ENCODE results near the gene CYP3A4. TPM values are rescaled to one million over a fixed set of nuclear protein-coding genes. Genes with fewer than 3 reads are reported as not detected.

The CYP3A4 gene
- total and polyA plus RNA-seq, 9 of the 15 experiments (the other 6 are each of a cell fraction or from before 2014, with no cell fraction given), result 0.07 to 0.08 TPM; not detected in 7

- Histone ChIP-seq H3K79me2 (ENCODE audit: control insufficient read depth, insufficient read depth, low read length) (no peaks in the 10 kb centered on the region), H3K9me3 (replicated peaks; ENCODE audit: control insufficient read depth, insufficient read depth, low read depth, low read length) (no peaks in the 10 kb centered on the region), H3K27me3 (ENCODE audit: control insufficient read depth in 2 of 2, insufficient read depth in 2 of 2, low read length in 2 of 2) (no peaks in the 10 kb centered on the region), H3K27ac (ENCODE audit: extremely low read depth, low read depth, low read length) (no peak overlapping the region), H3K36me3 (ENCODE audit: control insufficient read depth, insufficient read depth, low read length) (no peaks in the 10 kb centered on the region), H4K20me1 (replicated peaks; ENCODE audit: control insufficient read depth, insufficient read depth, low read length) (no peaks in the 10 kb centered on the region), H3K4me1 (replicated peaks in 1 of 2; ENCODE audit: control insufficient read depth in 2 of 2, insufficient read depth in 2 of 2, low read length in 2 of 2) (peaks cover 4 to 65% of the 10 kb centered on the region in 2 experiments), H2AFZ (ENCODE audit: low read depth, low read length) (0 out of 2 replicates have a peak overlapping the region, but pooled peaks have one; percentile 4), H3K9ac (ENCODE audit: insufficient read depth in 1 of 2, low read depth in 2 of 2, low read length in 2 of 2) (no peak overlapping the region), H3K4me2 (ENCODE audit: insufficient read depth, low read length) (0 out of 2 replicates have a peak overlapping the region, but pooled peaks have one; percentile 1), H3K9me1 (ENCODE audit: control insufficient read depth, insufficient read depth, low read length) (no peaks in the 10 kb centered on the region), H3K4me3 (no peak overlapping the region)
- in situ Hi-C loops (cut with MboI), result no loop called here
- FAIRE-seq (no peak), DNase-seq (ENCODE audit: extremely low read depth in 1 of 4, low spot score in 3 of 4) (peak in 1 of 4 experiments; percentile 50), ATAC-seq (no peak; the same call in 2 of the 3 replicates)
- ChIA-PET CTCF (ENCODE audit: low intra/inter-chr PET ratio) (interaction anchor here (0.6 kb wide), 1 partner anchor 1214 kb away, joined by 3 read pairs; no protein-coding TSS in a partner anchor), POLR2A (interaction anchor here (1.4 kb wide), 1 partner anchor 8 kb away, joined by 5 read pairs; no protein-coding TSS in a partner anchor)
- BruUV-seq (replicated peaks), result no TSS peak
- intact Hi-C loops (cut with micrococcal nuclease), result loop anchor here (5.0 kb wide), 1 partner anchor 39 kb away; no protein-coding TSS in a partner anchor
- TF ChIP-seq, protein P1, sequence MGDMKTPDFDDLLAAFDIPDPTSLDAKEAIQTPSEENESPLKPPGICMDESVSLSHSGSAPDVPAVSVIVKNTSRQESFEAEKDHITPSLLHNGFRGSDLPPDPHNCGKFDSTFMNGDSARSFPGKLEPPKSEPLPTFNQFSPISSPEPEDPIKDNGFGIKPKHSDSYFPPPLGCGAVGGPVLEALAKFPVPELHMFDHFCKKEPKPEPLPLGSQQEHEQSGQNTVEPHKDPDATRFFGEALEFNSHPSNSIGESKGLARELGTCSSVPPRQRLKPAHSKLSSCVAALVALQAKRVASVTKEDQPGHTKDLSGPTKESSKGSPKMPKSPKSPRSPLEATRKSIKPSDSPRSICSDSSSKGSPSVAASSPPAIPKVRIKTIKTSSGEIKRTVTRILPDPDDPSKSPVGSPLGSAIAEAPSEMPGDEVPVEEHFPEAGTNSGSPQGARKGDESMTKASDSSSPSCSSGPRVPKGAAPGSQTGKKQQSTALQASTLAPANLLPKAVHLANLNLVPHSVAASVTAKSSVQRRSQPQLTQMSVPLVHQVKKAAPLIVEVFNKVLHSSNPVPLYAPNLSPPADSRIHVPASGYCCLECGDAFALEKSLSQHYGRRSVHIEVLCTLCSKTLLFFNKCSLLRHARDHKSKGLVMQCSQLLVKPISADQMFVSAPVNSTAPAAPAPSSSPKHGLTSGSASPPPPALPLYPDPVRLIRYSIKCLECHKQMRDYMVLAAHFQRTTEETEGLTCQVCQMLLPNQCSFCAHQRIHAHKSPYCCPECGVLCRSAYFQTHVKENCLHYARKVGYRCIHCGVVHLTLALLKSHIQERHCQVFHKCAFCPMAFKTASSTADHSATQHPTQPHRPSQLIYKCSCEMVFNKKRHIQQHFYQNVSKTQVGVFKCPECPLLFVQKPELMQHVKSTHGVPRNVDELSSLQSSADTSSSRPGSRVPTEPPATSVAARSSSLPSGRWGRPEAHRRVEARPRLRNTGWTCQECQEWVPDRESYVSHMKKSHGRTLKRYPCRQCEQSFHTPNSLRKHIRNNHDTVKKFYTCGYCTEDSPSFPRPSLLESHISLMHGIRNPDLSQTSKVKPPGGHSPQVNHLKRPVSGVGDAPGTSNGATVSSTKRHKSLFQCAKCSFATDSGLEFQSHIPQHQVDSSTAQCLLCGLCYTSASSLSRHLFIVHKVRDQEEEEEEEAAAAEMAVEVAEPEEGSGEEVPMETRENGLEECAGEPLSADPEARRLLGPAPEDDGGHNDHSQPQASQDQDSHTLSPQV (IDR thresholded peaks at IDR 0.05), result peak; percentile 45; the same call in 1 of the 2 replicates
- TF ChIP-seq KAT2B (IDR thresholded peaks at IDR 0.05; ENCODE audit: low read depth, low read length), result no peak
- peak; percentile 82 for TF ChIP-seq DPF2 (IDR thresholded peaks at IDR 0.05)
- peak; percentile 36 for TF ChIP-seq CXXC5 (CRISPR knock-in tag; IDR thresholded peaks at IDR 0.05)
- no peak for TF ChIP-seq LCOR (CRISPR knock-in tag; IDR thresholded peaks at IDR 0.05)
- TF ChIP-seq AFF1 (IDR thresholded peaks at IDR 0.05; ENCODE audit: low read depth in 1 of 2, partially characterized antibody in 2 of 2), result no peak
- no peak for TF ChIP-seq ZNF551 (CRISPR knock-in tag; IDR thresholded peaks at IDR 0.05)
- TF ChIP-seq CEBPG (CRISPR knock-in tag; IDR thresholded peaks at IDR 0.05), result peak; percentile 63; the same call in 1 of the 2 replicates
- peak; percentile 86 to 98 for TF ChIP-seq CEBPG (tag; conservative IDR thresholded peaks at IDR 0.05 in 1 of 2, IDR thresholded peaks at IDR 0.05 in 1 of 2)
- TF ChIP-seq EP300 (IDR thresholded peaks at IDR 0.05; ENCODE audit: low read length), result peak; percentile 80
- TF ChIP-seq TAF9B (IDR thresholded peaks at IDR 0.05; ENCODE audit: partially characterized antibody), result no peak
- TF ChIP-seq, protein P2, sequence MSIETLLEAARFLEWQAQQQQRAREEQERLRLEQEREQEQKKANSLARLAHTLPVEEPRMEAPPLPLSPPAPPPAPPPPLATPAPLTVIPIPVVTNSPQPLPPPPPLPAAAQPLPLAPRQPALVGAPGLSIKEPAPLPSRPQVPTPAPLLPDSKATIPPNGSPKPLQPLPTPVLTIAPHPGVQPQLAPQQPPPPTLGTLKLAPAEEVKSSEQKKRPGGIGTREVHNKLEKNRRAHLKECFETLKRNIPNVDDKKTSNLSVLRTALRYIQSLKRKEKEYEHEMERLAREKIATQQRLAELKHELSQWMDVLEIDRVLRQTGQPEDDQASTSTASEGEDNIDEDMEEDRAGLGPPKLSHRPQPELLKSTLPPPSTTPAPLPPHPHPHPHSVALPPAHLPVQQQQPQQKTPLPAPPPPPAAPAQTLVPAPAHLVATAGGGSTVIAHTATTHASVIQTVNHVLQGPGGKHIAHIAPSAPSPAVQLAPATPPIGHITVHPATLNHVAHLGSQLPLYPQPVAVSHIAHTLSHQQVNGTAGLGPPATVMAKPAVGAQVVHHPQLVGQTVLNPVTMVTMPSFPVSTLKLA (conservative IDR thresholded peaks at IDR 0.05), result 0 out of 4 replicates have a peak, but pooled peaks of 1 of the 2 experiments have one; percentile 17
- TF ChIP-seq MAFK (IDR thresholded peaks at IDR 0.05; ENCODE audit: low read length), result peak; percentile 35; the same call in 1 of the 2 replicates
Measured at GRCh38 chr7:99831595-99831994, 47.6 kb upstream of the CYP3A4 start.

Data from K562 (cell line).